Mesothelial cell of epicardium (in vitro differentiated cells): ENCODE results near the gene IFNA1. TPM values are rescaled to one million over a fixed set of nuclear protein-coding genes. Genes with fewer than 3 reads are reported as not detected.
"Not testable (repeated sequence)": the region's sequence is repeated elsewhere in the genome, so short reads cannot be mapped to it uniquely, and the experiment has no call there.

Experiments used
- DNase-seq, 2 experiments: peaks; one replicate each; pipeline ENCODE4 v3.0.0; 2021; ENCODE audit warnings: low spot score in 2 of 2; ENCODE audit not compliant: unreplicated experiment in 2 of 2
- H3K27ac Mint-ChIP-seq: 2 replicates; pipeline ENCODE4 v1.8.0; 2021; ENCODE audit warnings: mixed read lengths
- H3K27me3 Mint-ChIP-seq: 2 replicates; pipeline ENCODE4 v1.8.0; 2021; ENCODE audit warnings: low read depth, mixed read lengths
- H3K36me3 Mint-ChIP-seq: 2 replicates; pipeline ENCODE4 v1.8.0; 2021; ENCODE audit warnings: mixed read lengths
- H3K4me1 Mint-ChIP-seq: 2 replicates; pipeline ENCODE4 v1.8.0; 2021; ENCODE audit warnings: mixed read lengths
- H3K4me3 Mint-ChIP-seq: 2 replicates; pipeline ENCODE4 v1.8.0; 2021; ENCODE audit warnings: mild to moderate bottlenecking, moderate library complexity, mixed read lengths
- H3K9me3 Mint-ChIP-seq: 2 replicates; pipeline ENCODE4 v1.8.0; 2021; ENCODE audit warnings: mixed read lengths
- CTCF ChIP-seq: fragments of 200-600 bp; sonication (generic); IDR thresholded peaks from one replicate; pipeline ENCODE4 v1.5.0; 2021; ENCODE audit warnings: antibody characterized with exemption; ENCODE audit not compliant: unreplicated experiment
- total RNA-seq: library from RNA; stranded (reverse); gene quantifications from 3 replicates; pipeline ENCODE4 v1.2.1, GENCODE V29; 2021

The IFNA1 gene
- total RNA-seq, 1 donor from 2014 or later = not detected

DNA sequence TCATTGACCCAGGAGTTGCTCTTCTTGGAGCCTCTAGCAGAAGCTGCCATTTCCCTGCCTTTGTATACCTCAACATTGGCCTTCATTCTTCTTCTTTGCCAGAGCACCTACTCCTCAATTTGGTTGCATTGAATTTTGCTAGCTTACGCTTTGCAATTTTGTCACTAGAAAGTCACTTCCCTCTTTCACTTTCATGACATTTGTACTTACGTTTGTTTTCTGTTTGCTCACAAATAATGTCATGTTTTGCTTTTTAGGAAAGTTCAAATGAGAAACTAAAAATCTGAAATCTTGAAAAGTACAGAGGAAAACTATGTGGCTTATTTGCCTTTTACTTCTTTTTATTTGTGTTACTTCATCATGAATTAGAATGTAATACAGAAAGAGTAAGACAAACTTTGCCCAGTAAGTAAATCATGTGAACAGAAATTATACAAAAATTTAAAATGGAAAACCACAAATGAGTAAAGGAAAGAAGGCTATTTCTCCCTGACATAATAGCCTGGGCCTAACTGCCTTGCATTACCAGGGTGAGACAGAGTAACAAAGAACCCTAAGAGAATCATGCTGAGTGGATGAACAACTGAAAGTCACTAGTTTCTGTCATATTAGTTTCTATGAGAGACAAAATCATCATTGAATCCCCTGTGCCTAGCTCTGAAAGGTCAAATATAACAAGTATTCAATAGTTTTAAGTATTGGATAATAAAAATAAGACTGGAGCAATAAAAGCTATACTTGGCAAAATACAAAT, 7.4 kb upstream of the IFNA1 start:
- no peak for DNase-seq
- TF ChIP-seq CTCF = no peak
- H3K9me3 Mint-ChIP-seq = peaks cover 5% of the 10 kb centered on the region
- no peaks in the 10 kb centered on the region for H3K36me3 Mint-ChIP-seq
- no peak overlapping the region for H3K27ac Mint-ChIP-seq
- H3K4me3 Mint-ChIP-seq = no peak overlapping the region
- no peaks in the 10 kb centered on the region for H3K4me1 Mint-ChIP-seq
- H3K27me3 Mint-ChIP-seq = no peaks in the 10 kb centered on the region

- Mint-ChIP-seq H3K4me3 (no peak overlapping the region), H3K27ac (no peak overlapping the region), H3K9me3 (peaks cover 5% of the 10 kb centered on the region), H3K36me3 (no peaks in the 10 kb centered on the region), H3K4me1 (no peaks in the 10 kb centered on the region), H3K27me3 (no peaks in the 10 kb centered on the region)
- no peak for TF ChIP-seq CTCF
- DNase-seq = no peak
Measured at GRCh38 chr9:21434202-21435014, 5.8 kb upstream of the IFNA1 start.

DNA sequence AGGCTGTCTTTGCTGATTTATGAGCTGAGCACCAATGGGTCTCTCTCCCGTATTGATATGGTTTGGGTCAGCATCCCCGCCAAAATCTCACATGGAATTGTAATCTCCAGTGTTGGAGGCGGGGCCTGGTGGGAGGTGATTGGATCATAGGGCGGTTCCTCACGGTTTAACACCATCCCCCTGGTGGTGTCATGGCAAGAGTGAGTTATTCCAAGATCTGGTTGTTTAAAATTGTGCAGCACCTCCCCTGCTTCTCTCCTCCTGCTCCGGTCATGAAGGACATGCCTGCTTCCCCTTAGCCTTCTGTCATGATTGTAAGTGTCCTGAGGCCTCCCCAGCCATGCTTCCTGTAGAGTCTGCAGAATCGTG, 5.2 kb upstream of the IFNA1 start:
- not testable (repeated sequence) for H3K4me1 Mint-ChIP-seq, H3K27me3 Mint-ChIP-seq

DNA sequence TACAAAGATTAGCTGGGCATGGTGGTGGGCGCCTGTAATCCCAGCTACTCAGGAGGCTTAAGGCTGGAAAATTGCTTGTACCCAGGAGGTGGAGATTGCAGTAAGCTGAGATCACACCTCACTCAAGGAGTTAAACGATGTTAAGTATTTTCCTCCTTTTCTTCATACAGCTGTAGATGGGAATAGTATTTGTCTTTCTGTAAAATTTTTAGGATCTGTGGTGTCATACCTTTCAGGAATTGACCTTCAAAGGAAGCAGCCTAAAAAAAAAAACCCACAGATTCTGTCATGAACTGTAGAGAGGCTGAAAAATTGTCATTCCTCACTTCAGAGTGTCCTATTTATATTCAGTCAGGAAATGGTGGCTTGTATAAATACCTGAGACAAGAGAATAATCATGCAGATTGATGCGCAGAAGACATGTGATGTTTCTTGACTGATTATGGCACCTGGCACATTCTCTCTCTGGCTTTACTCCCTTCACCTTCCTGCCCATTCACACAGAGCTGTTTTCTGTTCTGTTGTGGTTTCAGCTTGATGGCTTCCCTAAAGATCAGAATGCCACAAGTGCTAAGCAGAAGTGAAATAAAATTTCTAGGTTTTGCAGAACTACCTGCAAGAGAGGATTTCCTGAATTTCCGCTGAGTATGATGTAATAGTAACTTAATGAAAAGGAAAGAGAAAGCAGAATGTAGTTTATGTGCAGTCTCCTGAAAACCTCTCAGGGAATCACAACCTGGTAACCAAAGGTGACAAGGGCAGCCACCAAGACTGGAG, 3.8 kb downstream of the IFNA1 start:
- H3K27me3 Mint-ChIP-seq = no peaks in the 10 kb centered on the region

More for the DNA sequence above, 5.2 kb upstream of the IFNA1 start:
- H3K4me3 Mint-ChIP-seq, DNase-seq, H3K27ac Mint-ChIP-seq, H3K36me3 Mint-ChIP-seq, H3K9me3 Mint-ChIP-seq: not testable (repeated sequence)

DNA sequence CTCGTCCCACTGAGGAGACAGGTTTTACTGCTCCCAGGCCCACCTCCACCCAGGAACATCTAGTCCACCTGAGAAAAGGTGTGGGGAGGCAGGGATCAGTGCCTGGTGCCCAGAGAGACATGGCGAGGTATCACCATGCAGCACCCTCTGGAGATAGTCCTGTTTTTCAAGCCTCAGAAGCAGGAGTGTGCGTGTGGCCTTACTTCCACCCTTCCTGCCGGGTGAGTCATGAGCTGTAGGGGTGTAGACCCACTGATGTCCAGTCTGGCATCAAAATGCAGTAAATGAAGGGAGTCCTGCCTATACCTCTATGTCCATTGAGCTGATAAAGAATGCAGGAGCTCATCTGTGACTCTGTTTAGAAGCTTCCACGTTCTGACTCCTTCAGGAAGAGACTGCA, 9.1 kb downstream of the IFNA1 start:
- DNase-seq, H3K27me3 Mint-ChIP-seq, H3K27ac Mint-ChIP-seq, H3K9me3 Mint-ChIP-seq, H3K36me3 Mint-ChIP-seq, H3K4me3 Mint-ChIP-seq: not testable (repeated sequence)
- H3K4me1 Mint-ChIP-seq = peaks cover 31% of the 10 kb centered on the region

More for the DNA sequence above, 3.8 kb downstream of the IFNA1 start:
- Mint-ChIP-seq H3K4me3 (no peak overlapping the region), H3K4me1 (peaks cover 17% of the 10 kb centered on the region), H3K9me3 (peaks cover 18% of the 10 kb centered on the region), H3K36me3 (peaks cover 6% of the 10 kb centered on the region), H3K27ac (no peak overlapping the region)
- TF ChIP-seq CTCF = no peak
- no peak for DNase-seq

GRCh38 chr9:21450733-21451394, 10.6 kb downstream of the IFNA1 start:
- H3K4me3 Mint-ChIP-seq = no peak overlapping the region
- no peaks in the 10 kb centered on the region for H3K27me3 Mint-ChIP-seq
- H3K36me3 Mint-ChIP-seq = peaks cover 2% of the 10 kb centered on the region
- H3K4me1 Mint-ChIP-seq = peaks cover 30% of the 10 kb centered on the region
- H3K27ac Mint-ChIP-seq = peak overlapping the region; percentile 40
- DNase-seq = no peak
- no peak for TF ChIP-seq CTCF
- H3K9me3 Mint-ChIP-seq = no peaks in the 10 kb centered on the region
